H1 (cell line): ENCODE results near the gene NDUFAF8. TPM values are rescaled to one million over a fixed set of nuclear protein-coding genes. Genes with fewer than 3 reads are reported as not detected.

Experiments
- CTCF ChIA-PET: fragments of 300-600 bp; sonication (Branson Sonifier 250); formaldehyde crosslinking; loops from one replicate; lab custom pipeline; 2021; ENCODE audit not compliant: partially characterized antibody; lab: Charles Lee
- POLR2A ChIA-PET: fragments of 300-600 bp; sonication (Branson Sonifier 250); formaldehyde crosslinking; loops from one replicate; lab custom pipeline; 2021; ENCODE audit warnings: inconsistent platforms; ENCODE audit not compliant: partially characterized antibody; lab: Charles Lee
- DNase-seq, 2 experiments: peaks; one replicate each; pipeline versions ENCODE4 v3.0.0 to v3.0.0-alpha.2; 2010 to 2022; ENCODE audit warnings: low spot score in 2 of 2, low read depth in 1 of 2, mixed read lengths in 1 of 2
- FAIRE-seq: peaks from 2 replicates; lab custom pipeline; 2011; peaks lifted over from hg19 to GRCh38; lab: Jason Lieb, UNC
- H2AFZ ChIP-seq: 2 replicates; pipeline ENCODE4 v1.8.1; 2012; ENCODE audit warnings: low read length, inconsistent platforms
- H2AK5ac ChIP-seq: 2 replicates; pipeline ENCODE4 v1.6.1; 2013; ENCODE audit warnings: low read depth, low read length
- H2BK120ac ChIP-seq: replicated peaks from 2 replicates; pipeline ENCODE3; 2013; ENCODE audit warnings: low read depth, low read length, inconsistent platforms
- H2BK12ac ChIP-seq: 2 replicates; pipeline ENCODE4 v1.6.1; 2013; ENCODE audit warnings: low read depth, low read length
- H2BK15ac ChIP-seq: 2 replicates; pipeline ENCODE4 v1.6.1; 2013; ENCODE audit warnings: low read length
- H2BK20ac ChIP-seq: 2 replicates; pipeline ENCODE4 v1.6.1; 2013; ENCODE audit warnings: low read length
- H2BK5ac ChIP-seq: 2 replicates; pipeline ENCODE4 v1.6.1; 2013; ENCODE audit warnings: low read depth, low read length
- H3K14ac ChIP-seq: 2 replicates; pipeline ENCODE4 v1.6.1; 2013; ENCODE audit warnings: inconsistent platforms; ENCODE audit not compliant: insufficient read length
- H3K18ac ChIP-seq: 2 replicates; pipeline ENCODE4 v1.6.1; 2013; ENCODE audit warnings: low read length; ENCODE audit errors: extremely low read depth
- H3K23ac ChIP-seq: 2 replicates; pipeline ENCODE4 v1.6.1; 2013; ENCODE audit warnings: inconsistent platforms; ENCODE audit not compliant: insufficient read length
- H3K23me2 ChIP-seq: 2 replicates; pipeline ENCODE4 v1.6.1; 2013; ENCODE audit warnings: low read depth, low read length
- H3K27ac ChIP-seq: 2 replicates; pipeline ENCODE4 v1.6.1; 2011; ENCODE audit warnings: low read depth, low read length, inconsistent platforms
- H3K27me3 ChIP-seq, 4 experiments: replicated peaks in 1 of 4; 1 replicate in 1 of 4; 2 replicates in 3 of 4; pipeline versions ENCODE4 v1.6.1 to v1.8.1; 2011 to 2013; ENCODE audit warnings: low read length in 3 of 4, mild to moderate bottlenecking in 3 of 4, inconsistent platforms in 2 of 4, mixed read lengths in 2 of 4, moderate library complexity in 1 of 4; ENCODE audit not compliant: control insufficient read depth in 3 of 4, insufficient read depth in 3 of 4; ENCODE audit errors: extremely low read depth in 1 of 4
- H3K36me3 ChIP-seq, 4 experiments: 2 replicates each; pipeline versions ENCODE4 v1.6.1 to v1.8.1; 2011 to 2013; ENCODE audit warnings: mild to moderate bottlenecking in 4 of 4, low read length in 3 of 4, moderate library complexity in 2 of 4, control low read depth in 1 of 4, inconsistent platforms in 1 of 4; ENCODE audit not compliant: insufficient read depth in 4 of 4, control insufficient read depth in 2 of 4
- H3K4ac ChIP-seq: replicated peaks from 2 replicates; pipeline ENCODE3; 2013; ENCODE audit warnings: low read length, low read depth, mixed read lengths, inconsistent platforms; ENCODE audit not compliant: insufficient read length
- H3K4me1 ChIP-seq, 4 experiments: replicated peaks in 1 of 4; 1 replicate in 1 of 4; 2 replicates in 3 of 4; pipeline versions ENCODE4 v1.6.1 to v1.8.1; 2011 to 2013; ENCODE audit warnings: low read length in 3 of 4, inconsistent platforms in 2 of 4, mixed read lengths in 1 of 4; ENCODE audit not compliant: insufficient read depth in 4 of 4, control insufficient read depth in 3 of 4
- H3K4me2 ChIP-seq, 2 experiments: 2 replicates each; pipeline versions ENCODE4 v1.6.1 to v1.8.1; 2011 to 2013; ENCODE audit warnings: low read depth in 2 of 2, low read length in 2 of 2, control low read depth in 1 of 2, inconsistent platforms in 1 of 2, mild to moderate bottlenecking in 1 of 2; ENCODE audit not compliant: insufficient read depth in 1 of 2
- H3K4me3 ChIP-seq, 4 experiments: fragments of 200-600, 300-600 bp in 1 of 4; sonication (generic), shearing (Covaris generic), sonication (Bioruptor Twin) in 1 of 4; 2 replicates each; pipeline versions ENCODE4 v1.5.1 to v1.8.1; 2011 to 2016; ENCODE audit warnings: low read length in 4 of 4, low read depth in 3 of 4, control low read depth in 2 of 4, inconsistent platforms in 2 of 4, mild to moderate bottlenecking in 2 of 4, mixed read lengths in 1 of 4, moderate library complexity in 1 of 4; ENCODE audit not compliant: insufficient read depth in 2 of 4; ENCODE audit errors: extremely low read depth in 1 of 4
- H3K56ac ChIP-seq: replicated peaks from 2 replicates; pipeline ENCODE3; 2013; ENCODE audit warnings: low read depth, mild to moderate bottlenecking, mixed read lengths, low read length, inconsistent platforms; ENCODE audit not compliant: insufficient read length
- H3K79me1 ChIP-seq: 2 replicates; pipeline ENCODE4 v1.6.1; 2013; ENCODE audit warnings: low read depth, low read length, control low read depth
- H3K79me2 ChIP-seq, 2 experiments: 2 replicates each; pipeline versions ENCODE4 v1.6.1 to v1.8.1; 2012 to 2013; ENCODE audit warnings: low read length in 2 of 2, mild to moderate bottlenecking in 2 of 2, inconsistent platforms in 1 of 2; ENCODE audit not compliant: insufficient read depth in 2 of 2, control insufficient read depth in 1 of 2
- H3K9ac ChIP-seq, 4 experiments: replicated peaks in 1 of 4; 1 replicate in 1 of 4; 2 replicates in 3 of 4; pipeline versions ENCODE4 v1.6.1 to v1.8.1; 2011 to 2013; ENCODE audit warnings: low read depth in 3 of 4, low read length in 3 of 4, control low read depth in 2 of 4, mild to moderate bottlenecking in 2 of 4, moderate library complexity in 2 of 4, inconsistent platforms in 1 of 4; ENCODE audit errors: extremely low read depth in 1 of 4
- H3K9me3 ChIP-seq, 2 experiments: 2 replicates each; pipeline versions ENCODE4 v1.6.1 to v1.8.1; 2012 to 2013; ENCODE audit warnings: mild to moderate bottlenecking in 2 of 2, moderate library complexity in 2 of 2, control low read depth in 1 of 2, inconsistent platforms in 1 of 2, low read depth in 1 of 2, low read length in 1 of 2, mixed read lengths in 1 of 2; ENCODE audit not compliant: insufficient read depth in 2 of 2
- H4K20me1 ChIP-seq, 2 experiments: replicated peaks in 1 of 2; 2 replicates each; pipeline versions ENCODE3 to v1.8.1; 2011 to 2013; ENCODE audit warnings: inconsistent platforms in 2 of 2, low read length in 2 of 2, mild to moderate bottlenecking in 1 of 2; ENCODE audit not compliant: insufficient read depth in 2 of 2, control insufficient read depth in 1 of 2
- H4K5ac ChIP-seq: 2 replicates; pipeline ENCODE4 v1.6.1; 2013; ENCODE audit warnings: low read length, low read depth, mixed read lengths, inconsistent platforms; ENCODE audit not compliant: insufficient read length
- H4K8ac ChIP-seq: 2 replicates; pipeline ENCODE4 v1.8.0; 2013; ENCODE audit warnings: mild to moderate bottlenecking, moderate library complexity, low read length, inconsistent platforms; ENCODE audit not compliant: insufficient read depth; ENCODE audit errors: extremely low read depth
- H4K91ac ChIP-seq: replicated peaks from 2 replicates; pipeline ENCODE3; 2013; ENCODE audit warnings: low read length, mixed read lengths, inconsistent platforms; ENCODE audit not compliant: insufficient read length
- SP2 ChIP-seq: IDR thresholded peaks from 2 replicates; pipeline ENCODE4 v1.6.1; 2012; ENCODE audit warnings: mild to moderate bottlenecking, low read length, inconsistent platforms
- whole genome bisulfite sequencing, 2 experiments: shearing (Covaris generic) in 1 of 2; methylation state at CpG; one replicate each; pipeline versions ENCODE4 v1.1.6 to v1.1.7; 2013 to 2015; ENCODE audit warnings: low lambda C conversion rate in 2 of 2, mixed read lengths in 2 of 2, inconsistent platforms in 1 of 2, low coverage in 1 of 2, missing lambda C conversion rate in 1 of 2; ENCODE audit not compliant: insufficient replicate concordance in 2 of 2, insufficient coverage in 1 of 2, insufficient read length in 1 of 2; ENCODE audit errors: extremely low coverage in 1 of 2, missing lambda C conversion rate in 1 of 2; 5-methylcytosine and 5-hydroxymethylcytosine counted together
- polyA plus RNA-seq, 7 experiments: library from polyadenylated mRNA; depleted of rRNA in 3 of 7; stranded (reverse) in 5 of 7; unstranded in 2 of 7; fragments of >200 nt in 5 of 7; fragments of 200-250 nt in 2 of 7; gene quantifications; 1 replicate in 5 of 7; 2 replicates in 1 of 7; 4 replicates in 1 of 7; pipeline versions ENCODE4 v1.2.1 to v1.2.3, GENCODE V29; 2011 to 2013; ENCODE audit warnings: missing spikeins in 2 of 7, mixed read lengths in 2 of 7
- total RNA-seq: library from RNA; stranded (reverse); fragmentation: NEBNext Ultra II Directional; extraction: Animal tissue kit (Norgen Biotek cat#: 25700); gene quantifications from 2 replicates; pipeline ENCODE4 v1.2.1, GENCODE V29; 2021

NDUFAF8 gene
- total and polyA plus RNA-seq, 2 of the 8 experiments (the other 6 are each of a cell fraction or from before 2014, with no cell fraction given): 48.9 to 91.1 TPM

DNA sequence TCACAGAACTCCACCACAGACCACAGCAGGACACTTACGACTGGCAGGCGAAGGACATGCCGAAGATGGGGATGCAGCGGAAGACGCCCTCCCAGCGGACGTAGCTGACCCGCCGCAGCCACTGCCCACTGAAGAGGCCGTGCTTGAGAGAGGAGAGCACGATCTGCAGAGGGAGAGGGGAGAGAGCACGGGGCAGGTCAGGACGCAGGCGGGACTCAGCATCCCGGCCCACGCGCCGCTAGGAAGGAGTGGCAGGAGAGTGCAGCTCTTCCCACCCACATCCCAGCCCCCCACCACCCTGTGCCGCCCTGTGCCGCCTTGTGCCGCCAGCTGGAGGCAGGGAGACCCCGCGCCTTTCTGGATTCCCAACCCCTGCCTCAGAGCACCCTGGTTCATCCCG, 41.5 kb downstream of the NDUFAF8 start:
- Histone ChIP-seq H3K9me3 (no peaks in the 10 kb centered on the region), H3K36me3 (peaks cover 2 to 8% (median 5%) of the 10 kb centered on the region in 4 experiments; a peak in 4 of 8 replicates), H2BK120ac (no peak overlapping the region), H3K18ac (no peak overlapping the region), H3K79me2 (no peaks in the 10 kb centered on the region), H3K23ac (no peak overlapping the region), H2AFZ (no peak overlapping the region), H3K27ac (no peak overlapping the region), H3K4me2 (no peak overlapping the region), H3K4me3 (no peak overlapping the region), H3K9ac (no peak overlapping the region), H2BK12ac (no peak overlapping the region), H3K56ac (no peak overlapping the region), H3K27me3 (no peaks in the 10 kb centered on the region), H4K5ac (no peak overlapping the region), H3K23me2 (no peaks in the 10 kb centered on the region), H2BK15ac (no peak overlapping the region), H4K91ac (no peak overlapping the region), H2BK20ac (no peak overlapping the region), H2AK5ac (no peak overlapping the region), H3K4ac (no peak overlapping the region), H4K20me1 (peaks cover 11 to 13% of the 10 kb centered on the region in 2 experiments), H3K4me1 (peaks cover 0 to 11% (median 0%) of the 10 kb centered on the region in 4 experiments; a peak in 3 of 7 replicates), H3K79me1 (peaks cover 4% of the 10 kb centered on the region), H4K8ac (peak overlapping the region; percentile 71; the same call in 1 of the 2 replicates), H3K14ac (no peak overlapping the region), H2BK5ac (no peak overlapping the region)
- ChIA-PET CTCF (interaction anchor here (0.6 to 3.5 kb wide), 6 partner anchors 9 to 165 kb away, joined by 3 to 15 read pairs (median 4); no protein-coding TSS in a partner anchor), POLR2A (no interaction called here)
- no peak for FAIRE-seq
- WGBS, 2 experiments: 91% methylated on average over 20 of the region's 24 CpGs; no CpG with 5 or more reads in 1 of the 2 experiments
- TF ChIP-seq SP2: no peak
- DNase-seq: no peak
